IPS-18a (cell line): ENCODE results near the gene TOR1A.
A peak's percentile ranks its signal among the peaks of the same experiment; 100 is the strongest.

Experiments used
- H3K27ac ChIP-seq: one replicate; pipeline ENCODE4 v1.5.1; 2013; ENCODE audit warnings: low read length
- H3K27me3 ChIP-seq: one replicate; pipeline ENCODE4 v1.6.1; 2013; ENCODE audit warnings: mild to moderate bottlenecking, low read length; ENCODE audit not compliant: control insufficient read depth, insufficient read depth
- H3K36me3 ChIP-seq: one replicate; pipeline ENCODE4 v1.6.1; 2013; ENCODE audit warnings: low read depth, low read length; ENCODE audit not compliant: control insufficient read depth
- H3K4me1 ChIP-seq: one replicate; pipeline ENCODE4 v1.6.1; 2013; ENCODE audit warnings: low read depth, low read length; ENCODE audit not compliant: control insufficient read depth
- H3K4me3 ChIP-seq: one replicate; pipeline ENCODE4 v1.5.1; 2013; ENCODE audit warnings: low read length
- H3K9ac ChIP-seq: one replicate; pipeline ENCODE4 v1.6.1; 2013; ENCODE audit warnings: mild to moderate bottlenecking, low read length, moderate library complexity
- H3K9me3 ChIP-seq: one replicate; pipeline ENCODE4 v1.6.1; 2013; ENCODE audit warnings: low read depth, low read length; ENCODE audit not compliant: control insufficient read depth

Gene TOR1A

GRCh38 chr9:129848712-129849441, 24.9 kb upstream of the TOR1A start:
- peaks cover 12% of the 10 kb centered on the region for H3K36me3 ChIP-seq
- no peak overlapping the region for H3K27ac ChIP-seq
- H3K4me3 ChIP-seq, result no peak overlapping the region
- H3K9ac ChIP-seq, result no peak overlapping the region
- H3K4me1 ChIP-seq, result no peaks in the 10 kb centered on the region
- no peaks in the 10 kb centered on the region for H3K27me3 ChIP-seq
- no peaks in the 10 kb centered on the region for H3K9me3 ChIP-seq

DNA sequence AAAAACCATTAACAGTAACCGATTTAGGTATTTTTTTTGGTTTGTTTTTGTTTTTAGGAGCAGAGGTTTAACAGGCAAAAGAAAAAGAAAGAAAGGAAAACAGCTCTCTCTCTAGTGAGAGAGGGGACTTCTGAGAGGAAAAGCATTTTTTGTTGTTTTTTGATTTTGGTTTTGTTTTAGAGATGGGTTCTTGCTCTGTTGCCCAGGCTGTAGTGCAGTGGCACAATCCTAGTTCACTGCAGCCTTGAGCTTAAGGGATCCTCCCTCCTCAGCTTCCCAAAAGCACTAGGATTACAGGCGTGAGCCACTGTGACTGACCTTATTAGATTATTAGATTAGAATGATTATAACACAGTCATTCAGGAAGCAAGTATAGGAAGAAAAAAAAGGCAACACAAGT, 21.4 kb upstream of the TOR1A start:
- no peaks in the 10 kb centered on the region for H3K36me3 ChIP-seq
- no peaks in the 10 kb centered on the region for H3K4me1 ChIP-seq
- no peaks in the 10 kb centered on the region for H3K27me3 ChIP-seq
- no peak overlapping the region for H3K9ac ChIP-seq
- H3K27ac ChIP-seq, result no peak overlapping the region
- no peak overlapping the region for H3K4me3 ChIP-seq
- H3K9me3 ChIP-seq, result no peaks in the 10 kb centered on the region

- Histone ChIP-seq H3K27ac (no peak overlapping the region), H3K9ac (no peak overlapping the region), H3K9me3 (no peaks in the 10 kb centered on the region)
Observed at GRCh38 chr9:129841071-129841470, 17.1 kb upstream of the TOR1A start.

GRCh38 chr9:129840034-129840433, 16.1 kb upstream of the TOR1A start:
- Histone ChIP-seq H3K4me3 (no peak overlapping the region), H3K27ac (no peak overlapping the region), H3K9me3 (no peaks in the 10 kb centered on the region), H3K36me3 (no peaks in the 10 kb centered on the region), H3K27me3 (no peaks in the 10 kb centered on the region), H3K9ac (no peak overlapping the region), H3K4me1 (peaks cover 11% of the 10 kb centered on the region)

More at GRCh38 chr9:129841071-129841470, 17.1 kb upstream of the TOR1A start:
- Histone ChIP-seq H3K27me3 (no peaks in the 10 kb centered on the region), H3K4me1 (peaks cover 11% of the 10 kb centered on the region), H3K4me3 (no peak overlapping the region), H3K36me3 (no peaks in the 10 kb centered on the region)

- Histone ChIP-seq H3K4me3 (no peak overlapping the region), H3K9ac (no peak overlapping the region), H3K27ac (no peak overlapping the region), H3K9me3 (no peaks in the 10 kb centered on the region), H3K36me3 (no peaks in the 10 kb centered on the region), H3K4me1 (peaks cover 11% of the 10 kb centered on the region), H3K27me3 (no peaks in the 10 kb centered on the region)
Observed at GRCh38 chr9:129839324-129840023, 15.5 kb upstream of the TOR1A start.

GRCh38 chr9:129838707-129839259, 14.8 kb upstream of the TOR1A start:
- Histone ChIP-seq H3K27ac (no peak overlapping the region), H3K27me3 (no peaks in the 10 kb centered on the region), H3K36me3 (no peaks in the 10 kb centered on the region), H3K4me1 (peaks cover 17% of the 10 kb centered on the region), H3K9me3 (no peaks in the 10 kb centered on the region), H3K9ac (no peak overlapping the region), H3K4me3 (no peak overlapping the region)

GRCh38 chr9:129836311-129837007, 12.5 kb upstream of the TOR1A start:
- Histone ChIP-seq H3K27me3 (no peaks in the 10 kb centered on the region), H3K9me3 (no peaks in the 10 kb centered on the region), H3K4me1 (peaks cover 17% of the 10 kb centered on the region), H3K36me3 (peaks cover 16% of the 10 kb centered on the region), H3K27ac (no peak overlapping the region), H3K4me3 (peak overlapping the region; percentile 84), H3K9ac (peak overlapping the region; percentile 64)

- peak overlapping the region; percentile 64 for H3K9ac ChIP-seq
- H3K9me3 ChIP-seq, result no peaks in the 10 kb centered on the region
- H3K36me3 ChIP-seq, result peaks cover 20% of the 10 kb centered on the region
- H3K4me3 ChIP-seq, result peak overlapping the region; percentile 84
- H3K4me1 ChIP-seq, result peaks cover 17% of the 10 kb centered on the region
- H3K27ac ChIP-seq, result no peak overlapping the region
- H3K27me3 ChIP-seq, result no peaks in the 10 kb centered on the region
Observed at GRCh38 chr9:129835860-129836223, 11.9 kb upstream of the TOR1A start.

GRCh38 chr9:129835128-129835859, 11.4 kb upstream of the TOR1A start, which contains the start of the genes C9orf78 and USP20:
Gene C9orf78 (minus strand): TSS chr9:129835275. CDS start chr9:129835221, 54 bp downstream.
Gene USP20 (plus strand): TSS chr9:129835458. CDS start chr9:129852556, 17,098 bp downstream.
- Histone ChIP-seq H3K27ac (no peak within 1 kb of the TSS), H3K4me1 (peaks cover 17% of the 10 kb centered on the region), H3K9me3 (no peaks in the 10 kb centered on the region), H3K9ac (peak within 1 kb of the TSS; percentile 64), H3K27me3 (no peaks in the 10 kb centered on the region), H3K4me3 (peak within 1 kb of the TSS; percentile 84), H3K36me3 (peaks cover 25% of the 10 kb centered on the region)

GRCh38 chr9:129834489-129835127, 10.7 kb upstream of the TOR1A start:
- peak overlapping the region; percentile 84 for H3K4me3 ChIP-seq
- H3K9ac ChIP-seq, result peak overlapping the region; percentile 63
- no peak overlapping the region for H3K27ac ChIP-seq
- H3K27me3 ChIP-seq, result no peaks in the 10 kb centered on the region
- peaks cover 32% of the 10 kb centered on the region for H3K36me3 ChIP-seq
- no peaks in the 10 kb centered on the region for H3K9me3 ChIP-seq
- H3K4me1 ChIP-seq, result peaks cover 17% of the 10 kb centered on the region
